Measurements from ENCODE around the gene KCNK2.

- TF ChIP-seq CTCF (IDR thresholded peaks at IDR 0.05) (no peak), GABPA (IDR thresholded peaks at IDR 0.05; ENCODE audit: low read depth) (no peak), FOSL2 (IDR thresholded peaks at IDR 0.05; ENCODE audit: borderline replicate concordance, low read depth) (peak; percentile 65; the same call in 1 of the 2 replicates)
Measured at GRCh38 chr1:215282557-215282956, 200.0 kb downstream of the KCNK2 start.
